K562 (cell line): ENCODE measurements around the gene CYTH4. TPM values are rescaled to one million over a fixed set of nuclear protein-coding genes. Genes with fewer than 3 reads are reported as not detected.

Source experiments
- ATAC-seq: fragments of 200-7000 bp; cut with Tn5 transposase; 3 replicates; pipeline ENCODE4 v1.9.1; 2020; ENCODE audit warnings: moderate library complexity
- BruUV-seq: library from RNA; stranded (reverse); fragments of 400-500 nt; replicated peaks from 2 replicates; lab custom pipeline; 2021; lab: Mats Ljungman, UMichigan
- CTCF ChIA-PET: fragments of 300-600 bp; formaldehyde crosslinking; extraction: SDS; loops from one replicate; lab custom pipeline; 2021; ENCODE audit warnings: low intra/inter-chr PET ratio; lab: Yijun Ruan, JAX
- POLR2A ChIA-PET: fragments of 300-600, 350-650 bp; sonication (Branson Sonifier 250); formaldehyde crosslinking; extraction: SDS; loops from one replicate; lab custom pipeline; 2021; ENCODE audit warnings: antibody characterized with exemption, inconsistent platforms; lab: Yijun Ruan, JAX
- DNase-seq, 4 experiments: peaks; one replicate each; pipeline versions ENCODE4 v3.0.0 to v3.0.0-alpha.2; 2011 to 2018; ENCODE audit warnings: low spot score in 3 of 4, mixed read lengths in 3 of 4; ENCODE audit errors: extremely low read depth in 1 of 4
- FAIRE-seq: peaks from 2 replicates; lab custom pipeline; 2011; peaks lifted over from hg19 to GRCh38; lab: Jason Lieb, UNC
- H2AFZ ChIP-seq: 2 replicates; pipeline ENCODE4 v1.6.0; 2011; ENCODE audit warnings: low read depth, low read length, control low read depth, inconsistent platforms
- H3K27ac ChIP-seq: fragments of 200-600 bp; 3 replicates; pipeline ENCODE4 v1.8.0; 2011; ENCODE audit warnings: low read depth, mild to moderate bottlenecking, control low read depth, inconsistent platforms, low read length, moderate library complexity, mixed read lengths; ENCODE audit errors: extremely low read depth
- H3K27me3 ChIP-seq, 2 experiments: fragments of 300-600 bp in 1 of 2; 2 replicates in 1 of 2; 3 replicates in 1 of 2; pipeline versions ENCODE4 v1.6.0 to v1.8.0; 2011; ENCODE audit warnings: inconsistent platforms in 2 of 2, low read length in 2 of 2, mild to moderate bottlenecking in 1 of 2, mixed read lengths in 1 of 2, moderate library complexity in 1 of 2; ENCODE audit not compliant: control insufficient read depth in 2 of 2, insufficient read depth in 2 of 2
- H3K36me3 ChIP-seq: fragments of 300-600 bp; 3 replicates; pipeline ENCODE4 v1.8.0; 2011; ENCODE audit warnings: mild to moderate bottlenecking, low read length, inconsistent platforms; ENCODE audit not compliant: control insufficient read depth, insufficient read depth
- H3K4me1 ChIP-seq, 2 experiments: fragments of 200-600 bp in 1 of 2; replicated peaks in 1 of 2; 2 replicates in 1 of 2; 3 replicates in 1 of 2; pipeline versions ENCODE4 v1.5.1 to v1.8.0; 2011; ENCODE audit warnings: inconsistent platforms in 2 of 2, low read length in 2 of 2, mild to moderate bottlenecking in 1 of 2, mixed read lengths in 1 of 2, moderate library complexity in 1 of 2; ENCODE audit not compliant: control insufficient read depth in 2 of 2, insufficient read depth in 2 of 2
- H3K4me2 ChIP-seq: 2 replicates; pipeline ENCODE4 v1.6.1; 2011; ENCODE audit warnings: low read length, control low read depth, inconsistent platforms, mixed read lengths; ENCODE audit not compliant: insufficient read depth
- H3K4me3 ChIP-seq: fragments of 200-600 bp; sonication (generic), shearing (Covaris generic); 2 replicates; pipeline ENCODE4 v1.5.1; 2016; ENCODE audit warnings: control low read depth, inconsistent platforms
- H3K79me2 ChIP-seq: fragments of 200-600 bp; 3 replicates; pipeline ENCODE4 v1.8.0; 2011; ENCODE audit warnings: low read length, inconsistent platforms; ENCODE audit not compliant: control insufficient read depth, insufficient read depth
- H3K9ac ChIP-seq, 2 experiments: 2 replicates each; pipeline versions ENCODE4 v1.6.0 to v1.6.1; 2011; ENCODE audit warnings: low read depth in 2 of 2, low read length in 2 of 2, control low read depth in 1 of 2, inconsistent platforms in 1 of 2, mild to moderate bottlenecking in 1 of 2, mixed read lengths in 1 of 2; ENCODE audit not compliant: insufficient read depth in 1 of 2
- H3K9me1 ChIP-seq: one replicate; pipeline ENCODE4 v1.6.0; 2011; ENCODE audit warnings: inconsistent platforms, mild to moderate bottlenecking, low read length, moderate library complexity; ENCODE audit not compliant: control insufficient read depth, insufficient read depth
- H3K9me3 ChIP-seq: replicated peaks from 2 replicates; pipeline ENCODE4 v1.5.1; 2011; ENCODE audit warnings: low read depth, low read length, inconsistent platforms; ENCODE audit not compliant: control insufficient read depth, insufficient read depth
- H4K20me1 ChIP-seq: replicated peaks from 2 replicates; pipeline ENCODE4 v1.6.1; 2011; ENCODE audit warnings: low read length, inconsistent platforms, mixed read lengths; ENCODE audit not compliant: control insufficient read depth, insufficient read depth
- CHAMP1 ChIP-seq: fragments of 450-650 bp; IDR thresholded peaks from 2 replicates; pipeline ENCODE4 v1.6.1; 2016; ENCODE audit warnings: mild to moderate bottlenecking
- GABPB1 ChIP-seq: sonication (generic); formaldehyde crosslinking; IDR thresholded peaks from 2 replicates; pipeline ENCODE4 v1.8.0; 2022; ENCODE audit warnings: mild to moderate bottlenecking, missing genetic modification reagents
- IRF2 ChIP-seq: sonication (generic); formaldehyde crosslinking; IDR thresholded peaks from 2 replicates; pipeline ENCODE4 v1.8.1; 2022; ENCODE audit warnings: mild to moderate bottlenecking, missing genetic modification reagents
- MCM5 ChIP-seq: fragments of 450-650 bp; IDR thresholded peaks from 2 replicates; pipeline ENCODE4 v1.6.1; 2016; ENCODE audit warnings: low read depth
- RBM34 ChIP-seq: fragments of 200-400 bp; formaldehyde crosslinking; IDR thresholded peaks from 2 replicates; pipeline ENCODE4 v1.6.1; 2018; ENCODE audit warnings: low read length, borderline replicate concordance; ENCODE audit not compliant: insufficient read depth
- RNF2 ChIP-seq: sonication (generic); IDR thresholded peaks from 2 replicates; pipeline ENCODE4 v1.6.1; 2016
- SMARCB1 ChIP-seq: IDR thresholded peaks from 2 replicates; pipeline ENCODE4 v1.6.1; 2011; ENCODE audit warnings: improper control_type of control experiment, low read depth; ENCODE audit not compliant: insufficient read length
- TAF15 ChIP-seq: fragments of 200-400 bp; formaldehyde crosslinking; IDR thresholded peaks from 2 replicates; pipeline ENCODE4 v1.6.1; 2017; ENCODE audit warnings: mild to moderate bottlenecking, low read depth, low read length, moderate library complexity
- TEAD2 ChIP-seq: fragments of 450-650 bp; IDR thresholded peaks from 2 replicates; pipeline ENCODE4 v1.6.1; 2016; ENCODE audit warnings: missing genetic modification characterization, control low read depth, missing compliant biosample characterization
- ZBTB12 ChIP-seq: fragments of 250-450 bp; sonication (Bioruptor Pico); IDR thresholded peaks from 2 replicates; pipeline ENCODE4 v1.4.0; 2020
- ZFP30 ChIP-seq: fragments of 250-450 bp; sonication (Bioruptor Pico); IDR thresholded peaks from 2 replicates; pipeline ENCODE4 v1.8.0; 2022; ENCODE audit warnings: moderate library complexity, mild to moderate bottlenecking, inconsistent platforms, borderline replicate concordance
- ZNF140 ChIP-seq: fragments of 250-450 bp; sonication (Bioruptor Pico); IDR thresholded peaks from 2 replicates; pipeline ENCODE4 v1.8.0; 2021; ENCODE audit warnings: moderate library complexity, mild to moderate bottlenecking, inconsistent platforms
- ZNF24 ChIP-seq: fragments of 450-650 bp; IDR thresholded peaks from 2 replicates; pipeline ENCODE4 v1.6.1; 2016
- ZNF316 ChIP-seq: fragments of 450-650 bp; IDR thresholded peaks from 2 replicates; pipeline ENCODE4 v1.6.1; 2016
- ZNF695 ChIP-seq: fragments of 450-650 bp; formaldehyde crosslinking; IDR thresholded peaks from 2 replicates; pipeline ENCODE4 v1.4.0; 2020; ENCODE audit warnings: mild to moderate bottlenecking, moderate library complexity
- ZNF77 ChIP-seq: fragments of 250-450 bp; sonication (Bioruptor Pico); IDR thresholded peaks from 2 replicates; pipeline ENCODE4 v1.5.0; 2020
- WGBS: fragments of 100-300 bp; shearing (Covaris generic); methylation state at CpG from one replicate; pipeline ENCODE4 v1.1.6; 2016; ENCODE audit warnings: low coverage, mixed read lengths; ENCODE audit not compliant: insufficient coverage; ENCODE audit errors: missing lambda C conversion rate; 5-methylcytosine and 5-hydroxymethylcytosine counted together
- in situ Hi-C: fragments of 300-500 bp; cut with MboI; formaldehyde crosslinking; loops from 4 replicates; pipeline ENCODE4 v1.15.0; 2018; ENCODE audit warnings: inconsistent platforms, mixed read lengths
- intact Hi-C: fragments of 100-400 bp; cut with micrococcal nuclease; formaldehyde crosslinking; loops from 2 replicates; pipeline ENCODE4 v1.14.2; 2022
- polyA plus RNA-seq, 8 experiments: library from polyadenylated mRNA; depleted of rRNA in 4 of 8; stranded (reverse) in 5 of 8; unstranded in 3 of 8; fragments of >200 nt; fragmentation: Nextera tagmentation in 2 of 8; fragmentation: Illumina TruSeq in 1 of 8; extraction: Ambion mirVana in 2 of 8; extraction: Trizol in 1 of 8; gene quantifications; 2 replicates each; pipeline versions ENCODE4 v1.2.1 to v1.2.3, GENCODE V29; 2011 to 2014; ENCODE audit warnings: inconsistent platforms in 1 of 8, missing spikeins in 1 of 8
- total RNA-seq, 7 experiments: library from RNA; depleted of rRNA in 6 of 7; stranded (reverse); fragments of >200 nt in 6 of 7; fragmentation: Illumina TruSeq in 2 of 7; extraction: Trizol in 2 of 7; gene quantifications; 2 replicates each; pipeline versions ENCODE4 v1.2.1 to v1.2.3, GENCODE V29; 2011 to 2021; ENCODE audit warnings: low replicate concordance in 1 of 7
- TF ChIP-seq, protein P1 (sequence below): fragments of 250-450 bp; sonication (Bioruptor Pico); IDR thresholded peaks from 2 replicates; pipeline ENCODE4 v1.5.0; 2021
- TF ChIP-seq, protein P2 (sequence below): fragments of 250-450 bp; sonication (Bioruptor Pico); IDR thresholded peaks from 2 replicates; pipeline ENCODE4 v1.9.0; 2021; ENCODE audit warnings: mild to moderate bottlenecking, inconsistent platforms

Gene CYTH4
- total and polyA plus RNA-seq, 9 of the 15 experiments (the other 6 are each of a cell fraction or from before 2014, with no cell fraction given) = 0.03 to 2.0 (median 0.61) TPM; not detected in 1

- Histone ChIP-seq H3K9me1 (no peaks in the 10 kb centered on the region), H3K27ac (no peak overlapping the region), H3K79me2 (no peaks in the 10 kb centered on the region), H4K20me1 (no peaks in the 10 kb centered on the region), H3K9me3 (peaks cover 2% of the 10 kb centered on the region; the same call in 1 of the 2 replicates), H3K4me1 (peaks cover 0 to 12% of the 10 kb centered on the region in 2 experiments; a peak in 3 of 5 replicates), H3K4me3 (no peak overlapping the region), H3K9ac (no peak overlapping the region), H3K4me2 (no peak overlapping the region), H3K27me3 (no peaks in the 10 kb centered on the region; a peak in 1 of 5 replicates), H3K36me3 (no peaks in the 10 kb centered on the region), H2AFZ (no peak overlapping the region)
- intact Hi-C loops (no loop called here), in situ Hi-C loops (no loop called here)
- no TSS peak for BruUV-seq
- POLR2A ChIA-PET = interaction anchor here (0.9 kb wide), 1 partner anchor 16 kb away, joined by 3 read pairs; no protein-coding TSS in a partner anchor
- no peak for ATAC-seq
- DNase-seq = no peak
- FAIRE-seq = no peak
- 36% methylated on average over 5 of the region's 11 CpGs for WGBS
- CTCF ChIA-PET = no interaction called here
- TF ChIP-seq ZNF695 = no peak
- no peak for TF ChIP-seq ZFP30
- TF ChIP-seq CHAMP1 = no peak
- TF ChIP-seq ZNF77 (CRISPR knock-in tag) = no peak
- no peak for TF ChIP-seq TAF15
- no peak for TF ChIP-seq MCM5
- no peak for TF ChIP-seq ZNF24
- TF ChIP-seq, protein P1, sequence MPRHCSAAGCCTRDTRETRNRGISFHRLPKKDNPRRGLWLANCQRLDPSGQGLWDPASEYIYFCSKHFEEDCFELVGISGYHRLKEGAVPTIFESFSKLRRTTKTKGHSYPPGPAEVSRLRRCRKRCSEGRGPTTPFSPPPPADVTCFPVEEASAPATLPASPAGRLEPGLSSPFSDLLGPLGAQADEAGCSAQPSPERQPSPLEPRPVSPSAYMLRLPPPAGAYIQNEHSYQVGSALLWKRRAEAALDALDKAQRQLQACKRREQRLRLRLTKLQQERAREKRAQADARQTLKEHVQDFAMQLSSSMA (CRISPR knock-in tag) = no peak
- no peak for TF ChIP-seq SMARCB1
- no peak for TF ChIP-seq ZNF140
- no peak for TF ChIP-seq RBM34
- TF ChIP-seq RNF2 = no peak
- no peak for TF ChIP-seq TEAD2 (tag)
- no peak for TF ChIP-seq IRF2
- no peak for TF ChIP-seq ZBTB12 (CRISPR knock-in tag)
- TF ChIP-seq GABPB1 (CRISPR knock-in tag) = no peak
- no peak for TF ChIP-seq ZNF316
- TF ChIP-seq, protein P2, sequence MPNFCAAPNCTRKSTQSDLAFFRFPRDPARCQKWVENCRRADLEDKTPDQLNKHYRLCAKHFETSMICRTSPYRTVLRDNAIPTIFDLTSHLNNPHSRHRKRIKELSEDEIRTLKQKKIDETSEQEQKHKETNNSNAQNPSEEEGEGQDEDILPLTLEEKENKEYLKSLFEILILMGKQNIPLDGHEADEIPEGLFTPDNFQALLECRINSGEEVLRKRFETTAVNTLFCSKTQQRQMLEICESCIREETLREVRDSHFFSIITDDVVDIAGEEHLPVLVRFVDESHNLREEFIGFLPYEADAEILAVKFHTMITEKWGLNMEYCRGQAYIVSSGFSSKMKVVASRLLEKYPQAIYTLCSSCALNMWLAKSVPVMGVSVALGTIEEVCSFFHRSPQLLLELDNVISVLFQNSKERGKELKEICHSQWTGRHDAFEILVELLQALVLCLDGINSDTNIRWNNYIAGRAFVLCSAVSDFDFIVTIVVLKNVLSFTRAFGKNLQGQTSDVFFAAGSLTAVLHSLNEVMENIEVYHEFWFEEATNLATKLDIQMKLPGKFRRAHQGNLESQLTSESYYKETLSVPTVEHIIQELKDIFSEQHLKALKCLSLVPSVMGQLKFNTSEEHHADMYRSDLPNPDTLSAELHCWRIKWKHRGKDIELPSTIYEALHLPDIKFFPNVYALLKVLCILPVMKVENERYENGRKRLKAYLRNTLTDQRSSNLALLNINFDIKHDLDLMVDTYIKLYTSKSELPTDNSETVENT (CRISPR knock-in tag) = no peak
Measured at GRCh38 chr22:37295946-37296345, 13.6 kb downstream of the CYTH4 start.
